HepG2 (cell line): Measurements from ENCODE around the gene XKR7. TPM values are rescaled to one million over a fixed set of nuclear protein-coding genes. Genes with fewer than 3 reads are reported as not detected.

Experiments used
- ATAC-seq: fragments of 200-7000 bp; cut with Tn5 transposase; 3 replicates; pipeline ENCODE4 v1.9.1; 2020; ENCODE audit warnings: mild to moderate bottlenecking, moderate library complexity
- BruUV-seq: library from RNA; stranded (reverse); fragments of 400-500 nt; replicated peaks from 2 replicates; lab custom pipeline; 2021; lab: Mats Ljungman, UMichigan
- CTCF ChIA-PET: fragments of 300-600 bp; formaldehyde crosslinking; extraction: SDS; loops from one replicate; lab custom pipeline; 2021; ENCODE audit warnings: low total read pairs, inconsistent platforms, low intra/inter-chr PET ratio; lab: Yijun Ruan, JAX
- POLR2A ChIA-PET: fragments of 350-600 bp; sonication (Branson Sonifier 250); formaldehyde crosslinking; loops from one replicate; lab custom pipeline; 2020; ENCODE audit warnings: antibody characterized with exemption, inconsistent platforms; lab: Yijun Ruan, JAX
- DNase-seq: peaks from one replicate; pipeline ENCODE4 v3.0.0-alpha.2; 2015; ENCODE audit warnings: low spot score
- FAIRE-seq: peaks from 3 replicates; lab custom pipeline; 2011; peaks lifted over from hg19 to GRCh38; lab: Jason Lieb, UNC
- H2AFZ ChIP-seq: one replicate; pipeline ENCODE4 v1.6.1; 2011; ENCODE audit warnings: low read length, inconsistent platforms
- H3K27ac ChIP-seq: fragments of 300-600 bp; 3 replicates; pipeline ENCODE4 v1.8.0; 2011; ENCODE audit warnings: mixed run types, mild to moderate bottlenecking, mixed read lengths, low read length, inconsistent platforms; ENCODE audit not compliant: insufficient read depth; ENCODE audit errors: extremely low read length
- H3K27me3 ChIP-seq, 2 experiments: fragments of 200-600 bp in 1 of 2; 2 replicates in 1 of 2; 3 replicates in 1 of 2; pipeline versions ENCODE4 v1.6.0 to v1.8.0; 2011; ENCODE audit warnings: low read length in 2 of 2, mild to moderate bottlenecking in 2 of 2, moderate library complexity in 2 of 2, inconsistent platforms in 1 of 2; ENCODE audit not compliant: insufficient read depth in 2 of 2, control insufficient read depth in 1 of 2
- H3K36me3 ChIP-seq, 2 experiments: fragments of 200-600 bp in 1 of 2; replicated peaks in 1 of 2; 2 replicates in 1 of 2; 3 replicates in 1 of 2; pipeline versions ENCODE4 v1.5.1 to v1.8.0; 2011; ENCODE audit warnings: low read length in 2 of 2, inconsistent platforms in 1 of 2; ENCODE audit not compliant: insufficient read depth in 2 of 2, control insufficient read depth in 1 of 2
- H3K4me1 ChIP-seq: 2 replicates; pipeline ENCODE4 v1.5.1; 2012; ENCODE audit warnings: low read length, inconsistent platforms; ENCODE audit not compliant: insufficient read depth
- H3K4me2 ChIP-seq: 2 replicates; pipeline ENCODE4 v1.6.0; 2011; ENCODE audit warnings: low read depth, low read length, inconsistent platforms
- H3K4me3 ChIP-seq, 3 experiments: fragments of 200-600 bp in 1 of 3; sonication (generic), shearing (Covaris generic) in 1 of 3; replicated peaks in 1 of 3; 2 replicates each; pipeline ENCODE4 v1.5.1; 2011 to 2016; ENCODE audit warnings: low read length in 3 of 3, inconsistent platforms in 2 of 3, low read depth in 2 of 3, mild to moderate bottlenecking in 2 of 3, control low read depth in 1 of 3, mixed read lengths in 1 of 3; ENCODE audit not compliant: insufficient read depth in 1 of 3
- H3K79me2 ChIP-seq: one replicate; pipeline ENCODE4 v1.6.1; 2011; ENCODE audit warnings: low read length, inconsistent platforms; ENCODE audit not compliant: insufficient read depth
- H3K9ac ChIP-seq: 2 replicates; pipeline ENCODE4 v1.6.0; 2011; ENCODE audit warnings: mild to moderate bottlenecking, low read depth, low read length, inconsistent platforms; ENCODE audit not compliant: insufficient read depth
- H3K9me3 ChIP-seq: 2 replicates; pipeline ENCODE4 v1.5.1; 2012; ENCODE audit warnings: mild to moderate bottlenecking, low read length
- H4K20me1 ChIP-seq: 2 replicates; pipeline ENCODE4 v1.6.0; 2011; ENCODE audit warnings: inconsistent platforms, mild to moderate bottlenecking, low read length, moderate library complexity; ENCODE audit not compliant: insufficient read depth
- CREB1 ChIP-seq, 2 experiments: fragments of 450-650 bp in 1 of 2; IDR thresholded peaks; 2 replicates each; pipeline ENCODE4 v1.6.1; 2016 to 2017; ENCODE audit warnings: control low read depth in 1 of 2, mild to moderate bottlenecking in 1 of 2, missing compliant biosample characterization in 1 of 2, missing genetic modification characterization in 1 of 2
- CTCF ChIP-seq: sonication (generic); formaldehyde crosslinking; IDR thresholded peaks from 2 replicates; pipeline ENCODE4 v1.5.0; 2020; ENCODE audit warnings: mild to moderate bottlenecking, missing genetic modification reagents, moderate library complexity
- KLF16 ChIP-seq, 2 experiments: sonication (generic) in 1 of 2; formaldehyde crosslinking in 1 of 2; IDR thresholded peaks; 2 replicates each; pipeline versions ENCODE4 v1.6.1 to v1.8.0; 2016 to 2023; ENCODE audit warnings: missing genetic modification reagents in 2 of 2, missing compliant biosample characterization in 1 of 2
- PCBP1 ChIP-seq: fragments of 200-400 bp; formaldehyde crosslinking; IDR thresholded peaks from 2 replicates; pipeline ENCODE4 v1.6.1; 2017; ENCODE audit warnings: mild to moderate bottlenecking, low read depth, low read length, borderline replicate concordance
- SP4 ChIP-seq: sonication (generic); formaldehyde crosslinking; IDR thresholded peaks from 2 replicates; pipeline ENCODE4 v1.8.1; 2023; ENCODE audit warnings: mild to moderate bottlenecking, missing genetic modification reagents
- ZFP36L1 ChIP-seq: sonication (generic); formaldehyde crosslinking; IDR thresholded peaks from 2 replicates; pipeline ENCODE4 v1.8.0; 2022; ENCODE audit warnings: mild to moderate bottlenecking, missing genetic modification reagents, moderate library complexity
- ZFP37 ChIP-seq: sonication (generic); formaldehyde crosslinking; IDR thresholded peaks from 2 replicates; pipeline ENCODE4 v1.4.0; 2020; ENCODE audit warnings: missing genetic modification reagents, borderline replicate concordance
- ZNF407 ChIP-seq: sonication (generic); formaldehyde crosslinking; IDR thresholded peaks from one replicate; pipeline ENCODE4 v1.5.1; 2020; ENCODE audit warnings: mild to moderate bottlenecking, missing genetic modification reagents; ENCODE audit errors: not compliant biosample characterization
- ZNF530 ChIP-seq: sonication (generic); formaldehyde crosslinking; IDR thresholded peaks from 2 replicates; pipeline ENCODE4 v1.5.0; 2020; ENCODE audit warnings: low read depth, mild to moderate bottlenecking, missing genetic modification reagents
- ZNF761 ChIP-seq: sonication (generic); formaldehyde crosslinking; conservative IDR thresholded peaks from 2 replicates; pipeline ENCODE4 v1.4.0; 2020; ENCODE audit warnings: mild to moderate bottlenecking, missing genetic modification reagents
- ZNF773 ChIP-seq: sonication (generic); formaldehyde crosslinking; IDR thresholded peaks from 2 replicates; pipeline ENCODE4 v1.4.0; 2020; ENCODE audit warnings: missing genetic modification reagents, borderline replicate concordance
- WGBS: methylation state at CpG from one replicate; pipeline ENCODE4 v1.1.6; 2017; ENCODE audit warnings: low lambda C conversion rate; 5-methylcytosine and 5-hydroxymethylcytosine counted together
- in situ Hi-C: cut with HindIII; loops from 2 replicates; pipeline ENCODE4 v1.10.0; 2017; ENCODE audit warnings: low pct_unique_long_range_greater_than_20kb; ENCODE audit not compliant: extremely low pct_ligation_motif_present
- intact Hi-C: fragments of 100-400 bp; cut with micrococcal nuclease; formaldehyde crosslinking; loops from one replicate; pipeline ENCODE4 v1.10.0; 2022; ENCODE audit not compliant: unreplicated experiment
- polyA plus RNA-seq, 8 experiments: library from polyadenylated mRNA; depleted of rRNA in 3 of 8; stranded (reverse) in 7 of 8; unstranded in 1 of 8; fragments of >200 nt; fragmentation: Illumina TruSeq in 4 of 8; extraction: Trizol in 4 of 8; gene quantifications; 2 replicates each; pipeline versions ENCODE4 v1.2.1 to v1.2.3, GENCODE V29; 2011 to 2016; ENCODE audit warnings: low read depth in 4 of 8, missing spikeins in 1 of 8, mixed read lengths in 1 of 8; ENCODE audit not compliant: insufficient read depth in 1 of 8
- total RNA-seq, 5 experiments: library from RNA; depleted of rRNA; stranded (reverse); fragments of >200 nt; fragmentation: Illumina TruSeq; extraction: Trizol; gene quantifications; 2 replicates each; pipeline ENCODE4 v1.2.3, GENCODE V29; 2016; ENCODE audit warnings: low read depth in 1 of 5

The XKR7 gene
- total and polyA plus RNA-seq, 2 of the 13 experiments (the other 11 are each of a cell fraction or from before 2014, with no cell fraction given), result not detected

- peak overlapping the region in 1 of 3 experiments; percentile 24; a peak in 1 of 6 replicates for H3K4me3 ChIP-seq
- peaks cover 23% of the 10 kb centered on the region for H3K4me1 ChIP-seq
- POLR2A ChIA-PET, result no interaction called here
- H2AFZ ChIP-seq, result no peak overlapping the region
- no peaks in the 10 kb centered on the region for H4K20me1 ChIP-seq
- no peaks in the 10 kb centered on the region for H3K36me3 ChIP-seq
- in situ Hi-C loops, result loop anchor here (5.0 kb wide), 1 partner anchor 209 kb away; no protein-coding TSS in a partner anchor
- peak overlapping the region; percentile 23 for H3K4me2 ChIP-seq
- H3K9ac ChIP-seq, result no peak overlapping the region
- intact Hi-C loops, result loop anchor here (1.0 to 5.0 kb wide), 5 partner anchors 13 to 208 kb away; partner anchors contain the start of gene PDRG1
- CTCF ChIA-PET, result interaction anchor here (0.6 to 3.3 kb wide), 8 partner anchors 12 to 211 kb away, joined by 3 to 64 read pairs (median 6); partner anchors contain the start of gene PDRG1
- no peak overlapping the region for H3K27ac ChIP-seq
- FAIRE-seq (peak; percentile 88), DNase-seq (peak; percentile 94), ATAC-seq (peak; percentile 97)
- no peaks in the 10 kb centered on the region for H3K9me3 ChIP-seq
- 18% methylated on average over 44 of the region's 59 CpGs for WGBS
- H3K27me3 ChIP-seq, result peaks cover 0 to 36% of the 10 kb centered on the region in 2 experiments; a peak in 3 of 5 replicates
- BruUV-seq, result no TSS peak
- no peaks in the 10 kb centered on the region for H3K79me2 ChIP-seq
- peak; percentile 65 for TF ChIP-seq SP4 (CRISPR knock-in tag)
- TF ChIP-seq ZNF761 (CRISPR knock-in tag), result 0 out of 2 replicates have a peak, but pooled peaks have one; percentile 40
- TF ChIP-seq ZFP37 (CRISPR knock-in tag), result 0 out of 2 replicates have a peak, but pooled peaks have one; percentile 29
- peak; percentile 93 for TF ChIP-seq CTCF (CRISPR knock-in tag)
- TF ChIP-seq ZNF407 (CRISPR knock-in tag), result peak; percentile 83
- no peak for TF ChIP-seq ZFP36L1
- TF ChIP-seq ZNF773 (CRISPR knock-in tag), result 0 out of 2 replicates have a peak, but pooled peaks have one; percentile 19
- TF ChIP-seq CREB1 (IDR thresholded peaks at IDR 0.05), result peak; percentile 75
- no peak; the same call in 1 of the 2 replicates for TF ChIP-seq CREB1 (CRISPR knock-in tag; IDR thresholded peaks at IDR 0.05)
- peak in 1 of 2 experiments; percentile 76; a peak in 2 of 4 replicates for TF ChIP-seq KLF16 (CRISPR knock-in tag; IDR thresholded peaks at IDR 0.05)
- no peak for TF ChIP-seq ZNF530
- peak; percentile 31; the same call in 1 of the 2 replicates for TF ChIP-seq PCBP1
Measured at GRCh38 chr20:32031007-32031958, 63.3 kb downstream of the XKR7 start.
